ENCODE measurements around the gene ATP2B2.

Gene ATP2B2

DNA sequence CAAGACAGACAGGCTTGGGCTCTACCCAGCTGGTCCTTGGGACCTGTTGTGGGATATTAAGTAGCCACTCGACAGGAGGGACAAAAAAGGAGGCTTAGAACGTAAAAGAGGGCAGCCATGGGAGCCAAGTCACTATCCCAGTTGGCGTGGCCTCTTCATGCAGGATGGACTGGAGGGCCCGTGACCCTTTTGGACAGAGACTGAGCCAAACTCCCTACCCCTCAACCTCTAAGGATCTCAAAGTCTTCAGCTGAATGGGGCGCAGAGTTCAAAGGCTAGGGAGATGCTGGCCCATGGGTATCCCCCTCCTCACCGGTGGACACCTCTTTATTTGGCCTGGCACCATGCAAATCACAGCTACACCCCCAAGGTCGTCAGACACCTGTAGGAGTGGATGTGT lies 126.6 kb downstream of the ATP2B2 start:
- no peak for DNase-seq

DNA sequence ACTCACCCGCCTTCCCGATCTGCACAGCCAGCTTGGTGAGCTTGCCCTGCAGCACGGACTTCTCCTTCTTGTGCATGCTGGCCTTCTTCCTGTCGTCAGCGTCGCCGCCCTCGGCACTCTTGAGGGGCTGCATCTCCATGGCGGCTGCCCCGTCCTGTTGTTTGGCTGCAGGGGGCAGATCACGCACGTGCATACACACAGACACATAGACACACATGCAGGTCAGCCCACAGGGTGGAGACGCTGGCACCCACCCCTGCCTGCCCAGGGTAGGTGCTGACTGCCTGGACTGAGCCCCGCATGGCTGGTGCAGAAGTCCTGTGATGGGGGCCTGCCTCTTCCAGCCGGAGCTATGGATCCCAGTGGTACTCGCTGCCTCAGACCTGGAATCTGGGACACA lies 127.1 kb downstream of the ATP2B2 start:
- DNase-seq = no peak

- peak; percentile 58 to 70 for DNase-seq
These were observed 128.1 kb downstream of the ATP2B2 start for GRCh38 chr3:10377148-10377725.

GRCh38 chr3:10376353-10376752 lies 129.0 kb downstream of the ATP2B2 start:
- no peak for DNase-seq

DNA sequence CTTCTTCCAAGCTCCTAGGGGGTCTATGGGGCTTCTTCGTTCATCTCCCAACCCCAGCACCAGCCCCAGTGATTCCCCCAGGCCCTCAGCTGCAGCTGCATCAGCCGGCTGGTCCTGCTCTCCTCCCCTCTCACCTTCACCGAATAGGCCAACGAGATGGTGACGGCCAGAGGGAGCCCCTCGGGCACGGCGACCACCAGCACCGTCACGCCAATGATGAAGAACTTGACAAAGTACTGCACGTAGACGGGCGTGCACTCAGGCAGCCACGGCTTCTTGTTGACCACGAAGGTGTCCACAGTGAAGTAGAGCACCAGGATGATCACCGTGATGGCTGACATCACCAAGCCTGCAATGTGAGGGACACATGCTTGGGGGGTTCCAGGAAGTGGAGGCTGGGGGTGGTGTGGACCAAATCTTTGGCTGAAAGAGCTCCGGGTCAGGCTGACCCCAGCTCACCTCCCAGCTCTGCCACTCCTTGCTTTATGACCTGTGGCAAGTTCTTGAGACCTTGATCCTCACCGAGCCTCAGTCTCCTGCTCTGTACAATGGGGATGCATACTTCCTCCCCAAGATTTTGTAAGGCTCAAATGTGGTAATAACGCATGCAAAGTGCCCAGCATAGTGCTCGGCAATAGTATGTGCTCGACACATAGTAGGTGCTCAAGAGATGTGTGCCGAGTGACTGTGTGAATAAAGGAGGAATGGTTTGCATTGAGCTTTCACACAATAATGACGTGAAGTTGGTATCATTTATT lies 129.9 kb downstream of the ATP2B2 start:
- no peak for DNase-seq

DNA sequence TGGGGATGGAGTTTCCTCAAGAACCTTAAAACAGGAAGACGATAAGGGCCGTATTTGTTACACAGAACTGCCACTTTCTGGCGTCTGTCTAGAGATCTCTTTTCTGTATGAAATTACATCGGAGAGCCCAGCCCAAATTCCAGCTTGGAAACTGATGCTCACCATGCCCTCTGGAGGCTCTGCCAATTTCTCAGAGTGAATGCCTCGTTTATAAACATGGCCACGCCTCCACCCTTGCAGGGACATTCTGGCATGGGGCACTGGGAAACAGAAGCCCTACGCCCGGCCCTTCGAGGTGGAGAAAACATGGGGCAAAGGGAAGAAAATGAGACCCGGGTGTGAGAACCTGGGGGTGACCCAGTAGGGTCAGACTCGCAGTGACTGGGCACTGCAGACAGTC lies 131.1 kb downstream of the ATP2B2 start:
- no peak for DNase-seq

GRCh38 chr3:10373686-10374261 lies 131.6 kb downstream of the ATP2B2 start:
- DNase-seq = no peak

GRCh38 chr3:10371789-10372188 lies 133.6 kb downstream of the ATP2B2 start:
- no peak for DNase-seq

DNA sequence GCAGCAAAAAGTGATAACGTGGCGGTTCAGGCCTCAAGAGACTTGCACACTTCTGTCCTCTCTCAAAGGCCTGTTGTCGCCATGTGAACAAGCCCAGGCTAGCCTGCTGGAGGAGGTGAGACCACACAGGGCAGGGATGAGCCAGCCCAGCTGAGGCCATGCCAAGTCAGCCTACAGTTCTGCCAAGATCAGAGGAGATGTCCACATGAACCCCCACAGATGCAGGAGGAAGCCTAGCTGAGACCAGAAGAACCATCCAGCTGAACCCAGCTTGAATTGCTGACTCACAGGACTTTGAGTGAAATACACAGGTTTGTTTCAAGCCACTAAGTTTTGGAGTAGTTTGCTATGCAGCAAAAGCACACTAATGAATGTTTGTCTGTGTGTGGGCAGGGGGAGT lies 134.2 kb downstream of the ATP2B2 start:
- DNase-seq = no peak

- peak in 1 of 2 experiments; percentile 23 for DNase-seq
These were observed 135.0 kb downstream of the ATP2B2 start for GRCh38 chr3:10370429-10370828.

GRCh38 chr3:10368512-10368911 lies 136.9 kb downstream of the ATP2B2 start:
- no peak for DNase-seq

DNA sequence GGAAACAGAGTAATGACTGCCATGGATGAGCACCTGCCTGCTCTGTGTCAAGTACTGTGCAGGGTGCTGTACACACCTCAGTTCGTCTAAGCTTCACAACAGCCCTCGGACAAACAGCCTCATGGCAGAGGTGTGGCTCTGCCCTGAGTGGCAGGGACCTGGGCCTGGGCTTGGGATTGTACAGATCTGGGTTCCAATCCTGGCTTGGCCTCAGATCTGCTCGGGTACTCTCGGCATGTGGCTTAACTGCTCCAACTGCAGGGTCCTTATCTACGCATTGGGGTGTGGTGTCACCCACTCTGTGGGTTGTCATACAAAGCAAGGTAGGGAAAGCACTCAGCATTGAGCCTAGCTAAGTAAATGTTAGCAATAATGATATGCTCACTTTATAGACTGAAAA lies 137.9 kb downstream of the ATP2B2 start:
- no peak for DNase-seq

GRCh38 chr3:10366651-10367101 lies 138.7 kb downstream of the ATP2B2 start:
- DNase-seq = no peak

DNA sequence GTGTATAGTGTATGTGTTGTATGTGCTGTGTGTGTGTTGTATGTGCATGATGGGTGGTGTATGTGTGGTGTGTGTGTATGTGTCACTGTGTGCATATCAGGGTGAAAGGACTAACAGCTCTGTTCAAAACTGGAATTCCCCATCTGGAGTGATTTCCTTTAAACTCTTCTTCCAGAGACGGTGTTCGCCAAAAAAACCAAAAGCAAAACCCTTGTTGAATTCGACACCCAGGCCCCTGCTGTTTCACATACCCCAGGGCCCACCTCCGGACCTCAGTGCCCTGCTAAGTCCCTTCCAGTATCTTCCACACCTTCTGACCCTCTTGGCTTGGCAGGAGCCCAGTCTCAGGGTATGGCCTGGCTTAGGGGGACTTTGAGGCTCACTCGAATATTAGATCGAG lies 139.6 kb downstream of the ATP2B2 start:
- no peak for DNase-seq

DNA sequence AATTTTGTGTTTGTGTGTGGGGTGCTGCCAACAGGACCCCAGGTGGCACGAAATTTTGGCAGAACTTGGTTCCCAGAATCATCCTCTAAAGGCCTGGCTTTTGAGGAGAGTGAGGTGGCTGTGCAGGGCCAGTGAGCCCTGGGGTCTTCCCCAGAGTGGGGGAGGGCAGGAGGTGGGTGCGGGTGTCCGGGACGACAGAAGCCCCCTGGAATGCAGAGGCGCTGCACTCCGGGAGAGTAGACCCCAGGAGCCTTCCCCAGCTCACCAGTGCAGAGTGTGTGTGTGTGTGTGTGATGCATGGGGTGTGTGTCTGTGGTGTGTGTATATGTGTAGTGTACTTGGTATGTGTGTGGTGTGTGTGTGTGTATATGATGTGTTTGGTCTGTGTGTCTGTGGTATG lies 140.1 kb downstream of the ATP2B2 start:
- no peak for DNase-seq

DNA sequence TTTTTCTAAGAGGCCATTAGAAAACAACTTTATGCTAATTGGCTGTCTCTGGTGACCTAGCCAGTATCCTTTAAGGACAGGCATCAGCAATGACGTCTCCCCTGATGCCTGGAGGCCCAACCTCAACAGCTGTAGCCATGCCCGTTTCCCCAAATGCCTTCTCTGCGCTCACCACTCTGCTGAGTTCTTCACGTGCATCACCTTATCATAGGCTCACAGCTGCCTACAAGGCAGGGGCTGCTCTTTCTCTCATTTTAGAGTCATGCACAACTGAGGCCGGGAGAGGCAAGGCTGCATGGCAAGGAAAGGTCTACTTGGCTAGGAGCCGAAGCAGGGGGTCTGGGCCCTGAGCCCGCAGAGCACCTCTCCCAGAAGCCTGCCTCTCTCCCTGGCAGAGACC lies 140.6 kb downstream of the ATP2B2 start:
- no peak for DNase-seq

- DNase-seq = no peak
These were observed 141.5 kb downstream of the ATP2B2 start for GRCh38 chr3:10363935-10364334.

GRCh38 chr3:10361375-10361774 lies 144.0 kb downstream of the ATP2B2 start:
- DNase-seq = peak in 1 of 2 experiments; percentile 5

DNA sequence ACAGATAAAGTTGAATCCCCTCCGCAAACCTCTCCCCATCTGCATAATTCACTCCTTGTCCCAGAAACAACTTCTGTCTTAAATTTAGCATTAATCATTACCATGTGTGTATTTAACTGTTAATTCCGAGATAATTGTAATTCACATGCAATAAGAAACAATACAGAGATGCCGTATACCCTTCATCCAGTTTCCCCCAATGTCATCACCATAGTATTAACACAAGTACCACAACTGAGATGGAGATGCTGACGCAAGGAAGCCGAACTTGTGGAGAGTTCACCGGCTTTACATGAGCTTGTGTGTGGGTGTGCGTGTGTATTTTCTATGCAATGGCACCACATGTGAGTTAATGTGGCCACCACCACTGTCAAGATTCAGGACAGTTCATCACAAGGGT lies 144.9 kb downstream of the ATP2B2 start:
- DNase-seq = no peak

DNA sequence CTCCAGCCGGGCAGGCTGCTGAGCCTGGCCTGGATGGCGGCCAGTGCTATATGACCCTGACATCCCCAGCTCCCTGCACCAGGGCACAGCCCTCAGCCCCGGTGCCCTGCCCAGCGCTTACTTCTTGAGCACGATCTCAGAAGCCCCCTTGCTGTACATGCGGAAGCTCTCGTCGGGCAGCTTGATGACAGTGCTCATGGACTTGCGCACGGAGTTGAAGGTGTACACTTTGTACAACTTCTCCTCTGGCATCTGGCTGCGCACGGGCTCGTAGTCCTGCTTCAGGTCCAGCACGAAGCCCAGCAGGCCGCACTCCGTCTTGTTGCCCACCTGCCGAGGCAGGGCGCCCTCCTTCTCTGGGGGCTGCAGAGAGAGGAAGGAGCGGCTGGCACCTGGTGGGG lies 145.6 kb downstream of the ATP2B2 start:
- no peak for DNase-seq

GRCh38 chr3:10358309-10358980 lies 146.9 kb downstream of the ATP2B2 start:
- DNase-seq = no peak

DNA sequence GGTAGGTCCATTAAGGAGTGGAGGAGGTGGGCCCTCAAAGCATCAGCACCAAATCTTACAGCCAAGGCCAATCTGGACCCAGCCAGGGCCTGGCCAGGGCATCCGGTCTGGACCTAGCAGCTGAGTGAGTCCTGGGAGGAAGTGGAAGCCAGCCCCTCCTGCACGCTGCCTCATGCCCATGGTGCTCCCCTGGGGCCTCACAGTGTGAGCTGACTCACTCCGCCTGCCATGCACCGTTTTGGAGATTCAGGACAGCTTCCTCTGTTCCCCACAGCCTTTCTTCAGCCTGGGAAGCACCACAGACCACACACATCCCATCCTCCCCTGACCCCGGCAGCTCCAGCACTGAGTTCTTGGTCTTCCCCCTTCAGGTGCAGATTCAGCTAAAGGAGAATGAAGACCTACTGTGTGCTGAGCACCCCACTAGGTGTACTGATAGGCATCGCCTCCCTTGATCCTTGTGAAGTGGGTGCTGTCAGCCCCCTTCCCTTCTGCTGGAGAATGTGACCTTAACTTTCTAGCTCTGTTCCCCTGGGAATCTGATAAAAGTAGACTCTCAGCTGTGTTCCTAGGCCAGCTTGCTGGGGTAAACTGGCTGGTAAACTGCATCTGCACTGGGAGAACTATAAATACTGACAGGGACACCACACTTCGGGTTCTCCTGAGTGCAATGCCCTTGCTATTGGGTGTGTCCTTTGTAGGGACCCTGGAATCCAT lies 147.6 kb downstream of the ATP2B2 start:
- no peak for DNase-seq

- DNase-seq = no peak
These were observed 148.3 kb downstream of the ATP2B2 start for GRCh38 chr3:10357095-10357494.

Data from cerebellar nuclear complex (tissue), 1 donor.